OCI-LY7 (cell line): ENCODE results near the gene KNCN. TPM values are rescaled to one million over a fixed set of nuclear protein-coding genes. Genes with fewer than 3 reads are reported as not detected.

ENCODE experiments used
- BruUV-seq: library from RNA; stranded (reverse); fragments of 400-500 nt; replicated peaks from 2 replicates; lab custom pipeline; 2021; lab: Mats Ljungman, UMichigan
- CTCF ChIA-PET: fragments of 300-600 bp; sonication (Branson Sonifier 250); formaldehyde crosslinking; loops from one replicate; lab custom pipeline; 2022; ENCODE audit warnings: antibody characterized with exemption; ENCODE audit not compliant: unreplicated experiment; lab: Charles Lee
- POLR2A ChIA-PET: fragments of 300-600 bp; sonication (Branson Sonifier 250); formaldehyde crosslinking; loops from one replicate; lab custom pipeline; 2022; ENCODE audit warnings: antibody characterized with exemption; lab: Charles Lee
- DNase-seq: peaks from one replicate; pipeline ENCODE4 v3.0.0-alpha.2; 2015; ENCODE audit warnings: low spot score
- H2AFZ ChIP-seq: fragments of 200-600 bp; sonication (generic), shearing (Covaris generic); 2 replicates; pipeline ENCODE4 v1.6.1; 2014; ENCODE audit warnings: mild to moderate bottlenecking, antibody characterized with exemption, low read length, moderate library complexity
- H3K27ac ChIP-seq: fragments of 200-600 bp; sonication (generic); 2 replicates; pipeline ENCODE4 v1.5.1; 2014; ENCODE audit warnings: mixed run types, low read depth, mild to moderate bottlenecking, moderate library complexity, low read length, inconsistent platforms; ENCODE audit not compliant: poor library complexity, severe bottlenecking
- H3K36me3 ChIP-seq: fragments of 200-600 bp; sonication (generic); 2 replicates; pipeline ENCODE4 v1.6.1; 2014; ENCODE audit warnings: mild to moderate bottlenecking, antibody characterized with exemption, low read length, moderate library complexity, mixed read lengths; ENCODE audit not compliant: insufficient read depth
- H3K4me1 ChIP-seq: fragments of 200-600 bp; sonication (generic); 2 replicates; pipeline ENCODE4 v1.5.1; 2014; ENCODE audit warnings: mild to moderate bottlenecking, low read length; ENCODE audit not compliant: insufficient read depth, poor library complexity, severe bottlenecking
- H3K4me2 ChIP-seq: fragments of 200-600 bp; sonication (generic); 2 replicates; pipeline ENCODE4 v1.6.1; 2014; ENCODE audit warnings: mild to moderate bottlenecking, low read length
- H3K4me3 ChIP-seq: fragments of 200-600 bp; sonication (generic); 2 replicates; pipeline ENCODE4 v1.5.1; 2014; ENCODE audit warnings: mild to moderate bottlenecking, low read depth, low read length; ENCODE audit not compliant: poor library complexity, severe bottlenecking
- H3K79me2 ChIP-seq: fragments of 200-600 bp; sonication (generic); 2 replicates; pipeline ENCODE4 v1.6.1; 2016; ENCODE audit warnings: low read depth, mild to moderate bottlenecking, low read length, moderate library complexity, mixed read lengths; ENCODE audit not compliant: insufficient read depth
- H3K9me2 ChIP-seq: fragments of 200-600 bp; sonication (generic); 2 replicates; pipeline ENCODE4 v1.6.1; 2016; ENCODE audit warnings: mild to moderate bottlenecking, low read length, mixed read lengths; ENCODE audit not compliant: insufficient read depth
- H3K9me3 ChIP-seq: fragments of 200-600 bp; sonication (generic); 2 replicates; pipeline ENCODE4 v1.6.1; 2014; ENCODE audit warnings: mild to moderate bottlenecking, mixed run types, low read length, mixed read lengths
- H4K20me1 ChIP-seq: fragments of 200-600 bp; sonication (generic); 2 replicates; pipeline ENCODE4 v1.6.1; 2014; ENCODE audit warnings: mild to moderate bottlenecking, antibody characterized with exemption, low read length, moderate library complexity, mixed read lengths; ENCODE audit not compliant: insufficient read depth
- CTCF ChIP-seq: fragments of 200-600 bp; sonication (generic); conservative IDR thresholded peaks from 2 replicates; pipeline ENCODE4 v1.5.1; 2014; ENCODE audit warnings: mild to moderate bottlenecking, antibody characterized with exemption, low read length, moderate library complexity, mixed read lengths
- EZH2phosphoT487 ChIP-seq: fragments of 200-600 bp; sonication (generic); IDR thresholded peaks from 2 replicates; pipeline ENCODE4 v1.6.1; 2018; ENCODE audit warnings: low read depth, borderline replicate concordance, mild to moderate bottlenecking, mixed run types, antibody characterized with exemption, low read length, moderate library complexity, mixed read lengths
- intact Hi-C: fragments of 100-400 bp; cut with micrococcal nuclease; formaldehyde crosslinking; loops from one replicate; pipeline ENCODE4 v1.10.0; 2022; ENCODE audit not compliant: unreplicated experiment
- total RNA-seq, 2 experiments: library from RNA; depleted of rRNA in 1 of 2; stranded (reverse); fragments of >200 nt in 1 of 2; shearing (Covaris generic) in 1 of 2; gene quantifications; 2 replicates each; pipeline ENCODE4 v1.2.3, GENCODE V29; 2014 to 2022

Gene KNCN
- total RNA-seq, 2 experiments from 2014 or later = not detected

DNA sequence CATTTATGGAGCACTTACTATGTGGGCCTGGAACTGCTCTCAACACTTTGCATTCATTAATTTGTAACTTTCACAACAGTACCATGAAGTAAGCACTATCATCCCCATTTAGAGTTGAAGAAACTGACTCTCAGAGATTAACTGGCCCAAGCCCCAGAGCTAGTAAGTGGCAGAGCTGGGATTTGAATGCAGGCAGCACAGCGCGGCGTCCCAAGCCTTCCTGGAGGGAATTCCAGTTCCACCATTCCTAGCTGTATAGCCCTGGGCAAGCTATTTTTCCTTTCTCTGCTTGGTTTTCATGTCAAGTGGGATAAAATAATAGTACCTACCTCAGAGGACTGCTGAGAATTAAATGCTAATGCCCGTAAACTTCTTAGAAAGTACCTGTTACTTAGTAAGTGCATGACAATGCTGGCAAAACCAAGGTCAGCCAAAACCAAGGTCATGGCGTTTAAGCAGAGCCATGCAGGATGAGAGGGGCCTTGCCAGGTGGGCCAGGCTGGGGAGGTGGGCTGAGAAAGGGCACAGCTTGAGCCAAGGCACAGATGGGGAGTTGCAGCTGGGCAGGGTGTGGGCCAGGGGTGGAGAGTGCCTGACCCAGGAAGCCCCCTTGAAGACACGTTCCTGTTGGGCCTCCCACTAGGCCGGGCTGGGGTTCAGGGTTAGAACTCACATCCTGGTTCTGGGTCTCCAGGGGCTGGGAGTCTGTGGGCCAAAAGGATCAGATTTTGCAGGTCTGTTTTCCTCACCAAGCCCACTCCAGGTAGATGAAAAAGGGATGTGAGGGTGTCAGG is 4.6 kb upstream of the KNCN start:
- H3K4me2 ChIP-seq = no peak overlapping the region
- no peak for DNase-seq
- no peaks in the 10 kb centered on the region for H3K79me2 ChIP-seq
- H3K9me3 ChIP-seq = no peaks in the 10 kb centered on the region
- POLR2A ChIA-PET = interaction anchor here (0.6 kb wide), 1 partner anchor 57 kb away, joined by 5 read pairs; no protein-coding TSS in a partner anchor
- H3K4me3 ChIP-seq = no peak overlapping the region
- no peak overlapping the region for H2AFZ ChIP-seq
- no peaks in the 10 kb centered on the region for H3K36me3 ChIP-seq
- no peak overlapping the region for H3K27ac ChIP-seq
- no peaks in the 10 kb centered on the region for H3K4me1 ChIP-seq
- TF ChIP-seq EZH2phosphoT487 = no peak
- TF ChIP-seq CTCF = no peak
- no peaks in the 10 kb centered on the region for H3K9me2 ChIP-seq
- no TSS peak for BruUV-seq
- no peaks in the 10 kb centered on the region for H4K20me1 ChIP-seq
- CTCF ChIA-PET = interaction anchor here (0.5 kb wide), 1 partner anchor 59 kb away, joined by 3 read pairs; no protein-coding TSS in a partner anchor
- intact Hi-C loops = loop anchor here (10.0 kb wide), 1 partner anchor 169 kb away; no protein-coding TSS in a partner anchor

- BruUV-seq = no TSS peak
- H3K36me3 ChIP-seq = no peaks in the 10 kb centered on the region
- H3K9me2 ChIP-seq = no peaks in the 10 kb centered on the region
- TF ChIP-seq EZH2phosphoT487 = no peak
- TF ChIP-seq CTCF = no peak
- CTCF ChIA-PET = interaction anchor here (0.5 kb wide), 1 partner anchor 61 kb away, joined by 3 read pairs; no protein-coding TSS in a partner anchor
- H4K20me1 ChIP-seq = no peaks in the 10 kb centered on the region
- no peak for DNase-seq
- H2AFZ ChIP-seq = no peak overlapping the region
- H3K4me2 ChIP-seq = no peak overlapping the region
- H3K9me3 ChIP-seq = no peaks in the 10 kb centered on the region
- H3K4me1 ChIP-seq = no peaks in the 10 kb centered on the region
- intact Hi-C loops = loop anchor here (10.0 kb wide), 1 partner anchor 170 kb away; no protein-coding TSS in a partner anchor
- POLR2A ChIA-PET = no interaction called here
- no peaks in the 10 kb centered on the region for H3K79me2 ChIP-seq
- no peak overlapping the region for H3K27ac ChIP-seq
- no peak overlapping the region for H3K4me3 ChIP-seq
These were observed 3.3 kb upstream of the KNCN start for GRCh38 chr1:46554597-46555381.
